ENCODE data around the gene HIPK2.

GRCh38 chr7:139708541-139708940 is 69.3 kb downstream of the HIPK2 start:
- TF ChIP-seq, protein P1, sequence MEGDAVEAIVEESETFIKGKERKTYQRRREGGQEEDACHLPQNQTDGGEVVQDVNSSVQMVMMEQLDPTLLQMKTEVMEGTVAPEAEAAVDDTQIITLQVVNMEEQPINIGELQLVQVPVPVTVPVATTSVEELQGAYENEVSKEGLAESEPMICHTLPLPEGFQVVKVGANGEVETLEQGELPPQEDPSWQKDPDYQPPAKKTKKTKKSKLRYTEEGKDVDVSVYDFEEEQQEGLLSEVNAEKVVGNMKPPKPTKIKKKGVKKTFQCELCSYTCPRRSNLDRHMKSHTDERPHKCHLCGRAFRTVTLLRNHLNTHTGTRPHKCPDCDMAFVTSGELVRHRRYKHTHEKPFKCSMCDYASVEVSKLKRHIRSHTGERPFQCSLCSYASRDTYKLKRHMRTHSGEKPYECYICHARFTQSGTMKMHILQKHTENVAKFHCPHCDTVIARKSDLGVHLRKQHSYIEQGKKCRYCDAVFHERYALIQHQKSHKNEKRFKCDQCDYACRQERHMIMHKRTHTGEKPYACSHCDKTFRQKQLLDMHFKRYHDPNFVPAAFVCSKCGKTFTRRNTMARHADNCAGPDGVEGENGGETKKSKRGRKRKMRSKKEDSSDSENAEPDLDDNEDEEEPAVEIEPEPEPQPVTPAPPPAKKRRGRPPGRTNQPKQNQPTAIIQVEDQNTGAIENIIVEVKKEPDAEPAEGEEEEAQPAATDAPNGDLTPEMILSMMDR (IDR thresholded peaks at IDR 0.05), result no peak
- no peak for TF ChIP-seq POLR2A (IDR thresholded peaks at IDR 0.05)
- no peak for TF ChIP-seq POLR2AphosphoS5 (IDR thresholded peaks at IDR 0.05)
- no peak for TF ChIP-seq EP300 (IDR thresholded peaks at IDR 0.05)

All from stomach (tissue), 4 donors.